HFF-Myc (cell line): ENCODE results near the gene NF1.

Experiments used
- DNase-seq: peaks from one replicate; pipeline ENCODE4 v3.0.0-alpha.2; 2011; ENCODE audit warnings: low read depth; ENCODE audit errors: extremely low read depth
- H3K4me3 ChIP-seq: replicated peaks from 2 replicates; pipeline ENCODE4 v1.5.1; 2011; ENCODE audit warnings: low read depth, mild to moderate bottlenecking, control low read depth, low read length
- TF ChIP-seq, protein P1 (sequence below): IDR thresholded peaks from 2 replicates; pipeline ENCODE4 v1.5.1; 2012; ENCODE audit warnings: mild to moderate bottlenecking, low read depth, low read length, control low read depth; ENCODE audit errors: missing control alignments

The NF1 gene

GRCh38 chr17:31294231-31294630 is 199.5 kb downstream of the NF1 start:
- no peak for DNase-seq
- H3K4me3 ChIP-seq = no peak overlapping the region
- TF ChIP-seq, protein P1, sequence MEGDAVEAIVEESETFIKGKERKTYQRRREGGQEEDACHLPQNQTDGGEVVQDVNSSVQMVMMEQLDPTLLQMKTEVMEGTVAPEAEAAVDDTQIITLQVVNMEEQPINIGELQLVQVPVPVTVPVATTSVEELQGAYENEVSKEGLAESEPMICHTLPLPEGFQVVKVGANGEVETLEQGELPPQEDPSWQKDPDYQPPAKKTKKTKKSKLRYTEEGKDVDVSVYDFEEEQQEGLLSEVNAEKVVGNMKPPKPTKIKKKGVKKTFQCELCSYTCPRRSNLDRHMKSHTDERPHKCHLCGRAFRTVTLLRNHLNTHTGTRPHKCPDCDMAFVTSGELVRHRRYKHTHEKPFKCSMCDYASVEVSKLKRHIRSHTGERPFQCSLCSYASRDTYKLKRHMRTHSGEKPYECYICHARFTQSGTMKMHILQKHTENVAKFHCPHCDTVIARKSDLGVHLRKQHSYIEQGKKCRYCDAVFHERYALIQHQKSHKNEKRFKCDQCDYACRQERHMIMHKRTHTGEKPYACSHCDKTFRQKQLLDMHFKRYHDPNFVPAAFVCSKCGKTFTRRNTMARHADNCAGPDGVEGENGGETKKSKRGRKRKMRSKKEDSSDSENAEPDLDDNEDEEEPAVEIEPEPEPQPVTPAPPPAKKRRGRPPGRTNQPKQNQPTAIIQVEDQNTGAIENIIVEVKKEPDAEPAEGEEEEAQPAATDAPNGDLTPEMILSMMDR = no peak

GRCh38 chr17:31294820-31295488 is 200.2 kb downstream of the NF1 start:
- no peak overlapping the region for H3K4me3 ChIP-seq
- TF ChIP-seq, protein P1 = no peak
- no peak for DNase-seq

- TF ChIP-seq, protein P1 = no peak
- no peak overlapping the region for H3K4me3 ChIP-seq
- DNase-seq = no peak
These were observed 200.7 kb downstream of the NF1 start for GRCh38 chr17:31295489-31295871.

GRCh38 chr17:31296142-31296541 is 201.4 kb downstream of the NF1 start:
- DNase-seq = no peak
- TF ChIP-seq, protein P1 = no peak
- no peak overlapping the region for H3K4me3 ChIP-seq

DNA sequence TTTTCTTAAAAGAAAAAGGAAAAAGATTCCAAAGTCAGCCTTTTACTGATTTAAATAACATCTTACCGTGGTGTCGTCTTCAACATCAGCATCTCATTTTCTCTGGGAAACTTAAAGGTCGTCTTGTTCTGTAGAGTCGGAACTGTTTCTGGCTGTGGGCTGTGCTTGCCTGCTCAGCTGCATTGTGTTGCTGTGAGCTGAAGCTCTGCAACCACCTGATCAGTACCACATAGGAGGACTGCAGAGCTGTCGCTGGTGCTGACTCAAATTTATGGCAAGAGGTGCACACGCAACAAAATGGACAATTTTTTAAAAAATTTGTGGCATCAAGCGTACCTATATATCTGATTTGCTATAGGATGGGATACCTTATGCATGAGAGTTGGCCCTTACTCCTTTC is 202.3 kb downstream of the NF1 start, which contains the start of gene OMG:
Gene OMG (minus strand): TSS at position 150 of the 400 bp plus-strand sequence. CDS start 908 bp downstream, outside the sequence.
- TF ChIP-seq, protein P1 = no peak
- DNase-seq = no peak
- H3K4me3 ChIP-seq = no peak within 1 kb of the TSS

GRCh38 chr17:31299624-31300023 is 204.8 kb downstream of the NF1 start:
- TF ChIP-seq, protein P1 = no peak
- no peak overlapping the region for H3K4me3 ChIP-seq
- no peak for DNase-seq

DNA sequence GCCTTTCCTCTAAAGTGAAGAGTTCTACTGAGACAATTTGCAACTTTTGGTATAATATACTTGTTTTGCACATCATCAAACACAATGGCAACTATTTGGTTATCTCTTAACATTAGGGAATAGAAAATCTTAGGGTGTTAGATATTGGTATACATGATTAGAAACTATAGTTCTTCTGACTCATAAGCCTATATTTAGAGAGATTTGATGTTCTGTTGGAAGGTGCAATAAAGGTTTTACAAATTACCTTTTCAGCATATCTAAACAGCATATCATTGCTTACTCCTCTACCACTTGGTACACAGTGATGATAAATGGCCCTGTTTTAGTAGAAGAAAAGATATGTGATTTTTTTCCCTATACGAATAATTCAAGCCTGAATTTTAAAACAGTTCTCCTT is 212.9 kb downstream of the NF1 start:
- no peak overlapping the region for H3K4me3 ChIP-seq
- no peak for DNase-seq
- TF ChIP-seq, protein P1 = no peak
